GM21526 (cell line): ENCODE measurements around the gene POLN.
"Not testable (repeated sequence)": the region's sequence is repeated elsewhere in the genome, so short reads cannot be mapped to it uniquely, and the experiment has no call there.

Experiments used
- ATAC-seq: cut with Tn5 transposase; IDR thresholded peaks from one replicate; pipeline ENCODE4 v1.9.1; 2021; ENCODE audit warnings: moderate library complexity; ENCODE audit not compliant: unreplicated experiment, low FRiP score

Gene POLN

DNA sequence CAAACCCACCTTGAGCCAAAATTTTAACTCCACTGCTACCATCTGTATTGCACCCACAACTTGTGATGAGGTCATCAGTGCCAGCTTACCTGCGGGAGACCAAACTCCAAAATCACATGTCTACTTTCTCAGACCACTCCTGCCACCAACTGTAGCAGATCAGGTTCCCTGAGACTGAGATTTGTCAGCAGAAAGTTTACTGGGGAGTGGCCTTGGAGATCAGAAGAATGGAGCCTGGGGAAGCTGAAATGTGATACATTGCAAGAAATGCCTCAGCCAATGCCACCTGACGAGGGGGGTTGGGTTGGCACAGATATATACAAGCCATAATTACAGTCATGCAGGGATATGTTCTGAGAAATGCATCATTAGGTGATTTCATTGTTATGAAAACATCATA, 19.1 kb downstream of the POLN start:
- no peak for ATAC-seq

DNA sequence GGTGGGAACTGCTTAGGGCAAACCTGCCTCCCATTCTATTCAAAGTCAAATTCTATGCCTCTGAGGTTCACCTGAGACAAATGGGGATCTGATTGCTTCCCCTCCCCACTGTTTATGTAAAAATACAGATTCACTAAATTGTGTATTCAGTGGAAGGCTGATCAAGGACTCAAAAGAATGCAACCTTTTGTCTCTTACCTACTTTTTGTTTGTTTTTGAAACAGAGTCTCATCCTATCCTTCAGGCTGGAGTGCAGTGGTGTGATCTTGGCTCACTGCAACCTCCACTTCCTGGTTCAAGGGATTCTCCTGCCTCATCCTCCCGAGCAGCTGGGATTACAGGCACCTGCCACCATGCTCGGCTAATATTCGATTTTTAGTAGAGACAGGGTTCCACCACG, 20.5 kb downstream of the POLN start:
- ATAC-seq = not testable (repeated sequence)

GRCh38 chr4:2220016-2220630, 21.8 kb downstream of the POLN start:
- no peak for ATAC-seq

GRCh38 chr4:2219233-2219760, 22.6 kb downstream of the POLN start:
- ATAC-seq = no peak

DNA sequence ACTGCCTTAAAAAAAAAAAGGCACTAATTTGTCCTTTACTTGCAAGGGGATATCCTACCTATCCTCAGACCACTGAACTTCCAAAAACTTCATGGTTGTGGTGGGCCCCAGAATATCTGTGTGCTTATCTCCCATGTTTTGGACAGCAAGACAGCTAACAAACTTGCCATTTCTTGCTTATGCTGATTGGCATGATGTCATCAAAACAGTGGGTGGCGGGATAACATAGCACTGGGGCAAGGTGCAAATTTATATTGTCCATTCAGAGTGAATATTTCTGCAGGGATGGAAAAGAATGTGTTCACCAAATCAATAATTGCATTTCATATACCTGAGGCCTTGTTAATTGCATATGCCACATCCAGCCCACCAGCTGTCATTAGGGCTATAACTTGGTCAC, 23.5 kb downstream of the POLN start:
- no peak for ATAC-seq

DNA sequence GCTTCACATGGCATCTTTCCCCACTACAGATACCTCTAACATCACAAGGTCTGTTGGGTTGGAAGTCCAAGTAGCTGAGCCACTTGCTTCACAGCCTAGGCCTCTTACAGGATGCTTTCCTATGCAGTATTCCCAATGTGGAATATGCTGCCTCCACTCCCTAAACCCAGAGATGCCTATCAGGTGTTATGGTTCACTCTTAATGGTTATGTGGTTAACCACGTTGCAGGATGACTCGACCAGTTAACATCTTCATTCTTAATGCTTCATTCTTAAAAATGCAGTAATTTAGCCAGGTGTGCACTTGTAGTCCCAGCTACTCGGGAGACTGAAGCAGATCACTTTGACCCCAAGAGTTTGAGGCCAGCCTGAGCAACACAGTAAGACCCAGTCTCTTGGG, 24.2 kb downstream of the POLN start:
- no peak for ATAC-seq

GRCh38 chr4:2212831-2213230, 29.1 kb downstream of the POLN start:
- ATAC-seq = no peak

- ATAC-seq = not testable (repeated sequence)
These were observed 39.1 kb downstream of the POLN start for GRCh38 chr4:2202789-2203188.

GRCh38 chr4:2194496-2194895, 47.4 kb downstream of the POLN start:
- ATAC-seq = no peak

DNA sequence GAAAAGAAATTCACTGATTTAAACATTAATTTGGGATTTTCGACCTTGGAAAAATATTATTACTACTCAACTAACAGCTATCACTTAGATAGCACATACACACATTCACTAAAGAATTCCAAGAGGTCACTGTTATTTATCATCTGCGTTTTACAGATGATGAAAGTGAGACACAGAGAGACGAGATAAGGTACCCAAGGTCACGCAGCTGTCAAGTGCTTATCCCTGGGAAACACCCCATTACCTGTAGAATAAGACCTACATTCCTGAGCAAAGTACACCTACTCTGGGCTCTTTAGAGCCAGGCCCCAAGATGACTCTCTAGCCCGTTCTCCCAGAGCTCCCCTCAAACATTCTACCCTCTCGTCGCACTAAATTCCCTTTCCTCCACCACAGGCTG, 48.6 kb downstream of the POLN start:
- ATAC-seq = no peak

GRCh38 chr4:2186865-2187172, 55.1 kb downstream of the POLN start:
- ATAC-seq = no peak

- ATAC-seq = no peak
These were observed 55.6 kb downstream of the POLN start for GRCh38 chr4:2186133-2186864.

- no peak for ATAC-seq
These were observed 58.5 kb downstream of the POLN start for GRCh38 chr4:2183394-2183793.

DNA sequence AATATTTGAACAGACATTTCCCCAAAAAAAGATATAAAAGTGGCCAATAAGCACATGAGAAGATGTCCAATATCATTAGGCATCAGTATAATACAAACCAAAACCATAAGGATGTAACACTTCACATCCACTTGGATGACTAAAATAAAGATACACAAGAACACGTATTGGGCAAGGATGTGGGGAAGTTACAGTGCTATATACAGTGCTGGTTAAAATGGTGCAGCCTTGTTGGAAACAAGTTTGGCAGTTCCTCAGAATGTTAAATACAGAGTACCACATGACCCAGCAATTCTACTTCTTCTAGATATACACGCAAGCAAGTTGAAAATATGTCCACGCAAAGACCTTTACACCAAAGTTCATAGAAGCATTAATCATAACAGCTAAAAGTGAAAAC, 58.9 kb downstream of the POLN start:
- ATAC-seq = no peak

DNA sequence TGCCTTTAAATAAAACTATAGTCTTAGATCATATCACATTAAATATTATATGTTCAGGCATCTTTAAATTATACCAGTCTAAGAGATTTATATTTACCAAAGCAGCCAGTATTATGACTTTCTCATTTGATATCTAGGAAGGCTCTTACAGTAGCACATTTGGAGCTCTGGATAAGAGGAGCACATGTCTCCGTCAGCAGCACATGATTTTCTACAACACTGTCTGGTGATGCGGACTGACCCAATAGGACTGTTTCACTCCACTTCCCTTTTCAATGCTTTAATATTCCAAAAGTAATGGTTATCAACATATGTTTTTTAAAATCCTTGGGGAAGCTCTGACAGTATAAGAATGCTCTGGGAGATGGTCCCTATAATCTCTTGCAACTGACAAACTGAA, 61.5 kb downstream of the POLN start:
- ATAC-seq = no peak

- no peak for ATAC-seq
These were observed 62.2 kb downstream of the POLN start for GRCh38 chr4:2179717-2180116.

DNA sequence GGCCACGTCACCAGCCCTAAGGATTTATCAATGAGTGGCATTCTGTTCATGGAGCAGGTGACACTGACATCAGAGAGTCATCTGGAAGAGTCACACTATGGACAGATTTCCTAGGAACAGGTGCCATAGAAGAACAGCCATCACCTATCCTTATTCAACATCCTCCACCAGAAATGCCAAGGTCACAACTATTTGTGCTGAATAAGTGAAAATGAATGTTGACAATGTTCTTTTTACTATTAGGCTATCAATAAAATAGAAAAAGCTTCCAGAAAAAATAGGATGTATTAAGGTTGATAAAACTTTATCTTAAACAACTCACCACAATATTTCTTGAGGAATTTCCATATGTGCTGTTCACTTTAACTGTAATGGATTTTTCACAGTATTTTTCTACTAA, 62.9 kb downstream of the POLN start:
- ATAC-seq = no peak

DNA sequence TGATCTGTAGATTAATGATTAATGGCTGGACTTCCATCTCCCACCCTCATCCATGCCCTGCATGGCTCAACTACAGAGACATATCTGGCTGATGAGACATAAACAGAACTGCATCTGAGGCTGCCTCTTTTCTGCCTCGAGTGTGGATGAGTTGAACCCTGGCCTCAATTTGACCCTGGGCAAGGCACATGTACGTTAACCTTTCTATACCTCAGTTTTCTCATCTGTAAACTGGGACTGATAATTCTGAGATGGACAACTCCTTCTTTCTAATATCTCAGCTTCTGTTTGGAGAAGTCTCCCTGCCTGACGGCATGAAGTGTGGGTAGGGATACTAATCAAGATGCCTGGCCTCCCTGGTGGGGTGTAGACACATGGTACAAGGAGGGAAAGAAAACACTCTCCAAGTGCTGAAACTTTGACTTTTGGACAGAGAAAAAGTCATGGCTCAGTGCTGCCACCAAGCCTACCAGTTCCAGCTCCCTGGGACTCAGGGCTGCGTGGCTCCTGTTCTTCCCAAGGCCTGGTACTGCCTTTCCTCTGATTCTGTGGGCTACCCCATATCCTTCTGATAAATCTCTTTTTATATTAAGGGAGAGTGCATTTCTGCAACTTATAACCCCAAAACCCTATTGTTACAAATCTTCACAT, 64.4 kb downstream of the POLN start:
- no peak for ATAC-seq

DNA sequence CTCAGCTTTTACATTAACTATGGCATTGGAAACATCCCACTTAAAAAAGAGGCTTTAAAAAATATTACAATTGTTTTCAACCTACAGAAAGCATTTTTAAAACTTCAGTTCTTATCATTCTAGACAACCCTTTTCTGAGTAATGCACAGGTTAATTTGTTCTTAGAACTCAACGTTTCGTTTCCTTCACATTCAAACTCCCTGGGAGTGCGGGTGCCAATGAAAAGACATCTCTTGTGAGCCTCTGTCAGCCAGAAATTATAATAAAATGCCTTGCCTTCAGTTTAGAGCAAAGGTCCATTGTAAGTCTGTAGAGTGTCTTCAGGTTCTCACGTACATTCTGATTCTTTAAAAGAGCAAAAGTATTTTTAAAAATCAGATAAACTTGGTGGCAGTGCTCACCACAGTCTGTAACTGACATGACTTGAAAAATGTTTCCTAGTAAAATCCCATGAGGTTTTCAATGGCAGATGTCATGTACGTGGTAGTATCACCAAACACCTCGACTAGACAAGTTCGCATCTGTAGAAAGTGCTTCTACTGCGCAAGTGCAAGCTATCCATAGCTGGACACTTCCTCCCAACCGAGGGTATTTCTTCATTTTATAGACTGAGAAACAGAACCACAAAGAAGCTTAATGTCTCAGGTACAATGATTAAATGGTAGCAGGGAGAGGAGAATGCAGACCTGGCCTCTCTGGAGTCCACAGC, 65.8 kb downstream of the POLN start:
- ATAC-seq = no peak

DNA sequence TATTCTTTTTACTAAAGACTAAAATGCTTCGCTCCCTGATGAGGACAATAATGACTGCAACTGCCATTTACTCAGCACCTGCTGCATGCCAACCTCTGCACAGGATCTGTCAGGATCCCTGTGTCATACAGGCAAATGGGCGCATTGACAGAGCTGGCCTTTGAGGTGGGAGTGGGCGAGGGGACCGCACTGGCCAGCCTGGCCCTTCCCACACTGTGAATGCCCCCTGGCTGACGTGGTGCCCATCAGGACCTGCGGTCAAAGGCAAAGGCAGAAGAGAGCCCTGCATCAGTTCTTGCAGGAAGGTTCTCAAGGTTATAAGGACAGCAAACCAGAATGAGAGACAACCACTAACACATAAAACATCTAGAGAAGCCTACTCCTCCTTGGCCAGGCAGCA, 67.9 kb downstream of the POLN start:
- no peak for ATAC-seq

GRCh38 chr4:2172627-2173231, 69.2 kb downstream of the POLN start:
- ATAC-seq = no peak
